Trophoblast cell (in vitro differentiated cells and primary cell): ENCODE measurements around the gene MORN2.
A peak's percentile ranks its signal among the peaks of the same experiment; 100 is the strongest.

ENCODE experiments used
- DNase-seq, 2 donors: peaks; one replicate each; pipeline ENCODE4 v3.0.0-alpha.2; 2016
- H2AFZ ChIP-seq: 2 replicates; pipeline ENCODE4 v1.6.1; 2013; ENCODE audit warnings: low read length, moderate library complexity, mild to moderate bottlenecking; ENCODE audit not compliant: insufficient read depth, poor library complexity
- H2AK5ac ChIP-seq: 2 replicates; pipeline ENCODE4 v1.6.1; 2013; ENCODE audit warnings: mild to moderate bottlenecking, low read length
- H2BK120ac ChIP-seq: 2 replicates; pipeline ENCODE4 v1.6.1; 2013; ENCODE audit warnings: low read length, mild to moderate bottlenecking, moderate library complexity; ENCODE audit not compliant: insufficient read depth, poor library complexity
- H2BK12ac ChIP-seq: 2 replicates; pipeline ENCODE4 v1.6.1; 2013; ENCODE audit warnings: mild to moderate bottlenecking, low read length, moderate library complexity
- H2BK5ac ChIP-seq: 2 replicates; pipeline ENCODE4 v1.6.1; 2013; ENCODE audit warnings: low read length, low read depth, moderate library complexity, mild to moderate bottlenecking; ENCODE audit not compliant: poor library complexity
- H3K14ac ChIP-seq: 2 replicates; pipeline ENCODE4 v1.6.1; 2013; ENCODE audit warnings: mild to moderate bottlenecking, low read length
- H3K18ac ChIP-seq: 2 replicates; pipeline ENCODE4 v1.6.1; 2013; ENCODE audit warnings: mild to moderate bottlenecking, low read length
- H3K23ac ChIP-seq: 2 replicates; pipeline ENCODE4 v1.6.1; 2013; ENCODE audit warnings: low read length
- H3K27ac ChIP-seq: 2 replicates; pipeline ENCODE4 v1.5.1; 2013; ENCODE audit warnings: low read depth, mild to moderate bottlenecking, inconsistent platforms, low read length, moderate library complexity
- H3K27me3 ChIP-seq: 2 replicates; pipeline ENCODE4 v1.6.1; 2013; ENCODE audit warnings: inconsistent platforms, mild to moderate bottlenecking, low read length, moderate library complexity; ENCODE audit not compliant: insufficient read depth
- H3K36me3 ChIP-seq, 2 experiments: 1 replicate in 1 of 2; 2 replicates in 1 of 2; pipeline ENCODE4 v1.6.1; 2013; ENCODE audit warnings: low read length in 2 of 2, mild to moderate bottlenecking in 2 of 2, moderate library complexity in 1 of 2; ENCODE audit not compliant: insufficient read depth in 2 of 2, control insufficient read depth in 1 of 2
- H3K4ac ChIP-seq: 2 replicates; pipeline ENCODE4 v1.6.1; 2013; ENCODE audit warnings: low read depth, mild to moderate bottlenecking, low read length, moderate library complexity
- H3K4me1 ChIP-seq, 2 experiments: 1 replicate in 1 of 2; 2 replicates in 1 of 2; pipeline ENCODE4 v1.6.1; 2013; ENCODE audit warnings: low read length in 2 of 2, mild to moderate bottlenecking in 2 of 2, moderate library complexity in 1 of 2; ENCODE audit not compliant: insufficient read depth in 2 of 2, control insufficient read depth in 1 of 2
- H3K4me2 ChIP-seq: 2 replicates; pipeline ENCODE4 v1.6.1; 2013; ENCODE audit warnings: inconsistent platforms, mild to moderate bottlenecking, low read length, moderate library complexity
- H3K4me3 ChIP-seq: 2 replicates; pipeline ENCODE4 v1.5.1; 2013; ENCODE audit warnings: mild to moderate bottlenecking, low read depth, low read length, inconsistent platforms
- H3K79me1 ChIP-seq: one replicate; pipeline ENCODE4 v1.6.1; 2013; ENCODE audit warnings: low read length
- H3K79me2 ChIP-seq: 2 replicates; pipeline ENCODE4 v1.6.1; 2013; ENCODE audit warnings: low read length, mild to moderate bottlenecking; ENCODE audit not compliant: control insufficient read depth, insufficient read depth, poor library complexity
- H3K9ac ChIP-seq: 2 replicates; pipeline ENCODE4 v1.6.1; 2013; ENCODE audit warnings: mild to moderate bottlenecking, low read length
- H3K9me3 ChIP-seq: 2 replicates; pipeline ENCODE4 v1.6.1; 2013; ENCODE audit warnings: low read depth, mild to moderate bottlenecking, control low read depth, inconsistent platforms, low read length; ENCODE audit not compliant: insufficient read depth
- H4K12ac ChIP-seq: 2 replicates; pipeline ENCODE4 v1.6.1; 2013; ENCODE audit warnings: low read depth, mild to moderate bottlenecking, low read length, moderate library complexity
- H4K8ac ChIP-seq: 2 replicates; pipeline ENCODE4 v1.6.1; 2013; ENCODE audit warnings: low read depth, mild to moderate bottlenecking, low read length, moderate library complexity
- H4K91ac ChIP-seq: one replicate; pipeline ENCODE4 v1.6.1; 2013; ENCODE audit warnings: low read depth, mild to moderate bottlenecking, low read length, moderate library complexity
- WGBS: extraction: QIAGEN DNeasy Blood & Tissue Kit; methylation state at CpG from one replicate; pipeline ENCODE4 v1.1.7; 2013; ENCODE audit warnings: missing lambda C conversion rate; ENCODE audit not compliant: insufficient read length, insufficient coverage; ENCODE audit errors: extremely low coverage; 5-methylcytosine and 5-hydroxymethylcytosine counted together

The MORN2 gene

DNA sequence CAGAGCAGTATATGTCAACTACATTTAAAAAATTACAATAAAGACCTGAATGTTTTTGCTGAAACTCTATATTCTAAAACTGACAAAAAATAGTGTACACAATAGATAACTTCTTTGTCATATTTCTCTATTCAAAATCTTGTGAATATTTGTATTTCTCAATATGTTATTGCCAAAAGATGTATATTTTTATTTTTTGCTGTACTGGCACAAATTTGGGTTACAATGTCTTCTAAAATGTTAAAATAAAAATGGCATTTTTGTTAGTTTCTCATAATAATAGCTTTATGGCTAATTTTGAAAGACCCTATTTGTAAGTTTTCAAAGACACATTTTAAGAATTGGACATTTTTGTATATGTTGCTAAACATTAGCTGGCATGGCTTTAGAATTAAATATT is 13.3 kb downstream of the MORN2 start:
- H3K36me3 ChIP-seq = no peaks in the 10 kb centered on the region
- H4K91ac ChIP-seq = no peak overlapping the region
- no peaks in the 10 kb centered on the region for H3K79me1 ChIP-seq
- H3K79me2 ChIP-seq = no peaks in the 10 kb centered on the region
- no peak overlapping the region for H2BK5ac ChIP-seq
- H3K4ac ChIP-seq = no peak overlapping the region
- no peak overlapping the region for H3K23ac ChIP-seq
- no peaks in the 10 kb centered on the region for H3K4me1 ChIP-seq
- no peak overlapping the region for H4K12ac ChIP-seq
- H2AK5ac ChIP-seq = no peak overlapping the region
- H3K27me3 ChIP-seq = no peaks in the 10 kb centered on the region
- no peak overlapping the region for H3K18ac ChIP-seq
- no peak overlapping the region for H3K9ac ChIP-seq
- H3K4me3 ChIP-seq = no peak overlapping the region
- no peak overlapping the region for H3K27ac ChIP-seq
- H3K14ac ChIP-seq = no peak overlapping the region
- no peaks in the 10 kb centered on the region for H3K9me3 ChIP-seq
- DNase-seq = no peak
- no peak overlapping the region for H2AFZ ChIP-seq
- no peak overlapping the region for H2BK12ac ChIP-seq
- no peak overlapping the region for H4K8ac ChIP-seq
- H3K4me2 ChIP-seq = no peak overlapping the region
- no peak overlapping the region for H2BK120ac ChIP-seq

DNA sequence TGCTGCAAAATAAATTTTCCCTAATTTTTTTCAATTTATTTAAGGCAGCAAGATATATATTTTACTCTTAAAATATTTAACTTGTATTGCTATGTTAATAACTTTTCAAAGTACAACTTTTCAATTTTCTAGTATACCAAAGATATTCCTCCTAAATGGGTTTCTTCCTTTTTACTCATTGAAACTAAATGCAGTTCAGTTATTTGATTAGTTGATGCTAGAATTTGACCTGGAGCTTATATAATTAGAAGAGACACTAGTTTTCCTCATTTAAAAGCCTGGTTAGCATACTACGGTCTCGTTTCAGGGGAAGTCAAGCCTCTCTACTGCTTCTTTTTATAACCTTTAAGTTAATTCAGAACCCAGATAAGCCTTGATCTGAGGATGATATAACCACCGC is 13.8 kb downstream of the MORN2 start, which contains the start of gene ARHGEF33:
ARHGEF33 (plus strand) TSS at position 301 of the 400 bp plus-strand sequence. CDS start 29,573 bp downstream, outside the sequence.
- no peaks in the 10 kb centered on the region for H3K36me3 ChIP-seq
- no peaks in the 10 kb centered on the region for H3K79me1 ChIP-seq
- H2BK120ac ChIP-seq = no peak within 1 kb of the TSS
- no peak within 1 kb of the TSS for H3K23ac ChIP-seq
- no peak within 1 kb of the TSS for H4K91ac ChIP-seq
- no peak within 1 kb of the TSS for H2BK12ac ChIP-seq
- no peak within 1 kb of the TSS for H3K18ac ChIP-seq
- DNase-seq = no peak
- no peak within 1 kb of the TSS for H3K9ac ChIP-seq
- no peak within 1 kb of the TSS for H2AK5ac ChIP-seq
- no peak within 1 kb of the TSS for H3K4me3 ChIP-seq
- H3K27me3 ChIP-seq = no peaks in the 10 kb centered on the region
- H3K9me3 ChIP-seq = no peaks in the 10 kb centered on the region
- no peak within 1 kb of the TSS for H4K12ac ChIP-seq
- H3K4me1 ChIP-seq = no peaks in the 10 kb centered on the region
- no peaks in the 10 kb centered on the region for H3K79me2 ChIP-seq
- no peak within 1 kb of the TSS for H2BK5ac ChIP-seq
- H3K27ac ChIP-seq = no peak within 1 kb of the TSS
- no peak within 1 kb of the TSS for H4K8ac ChIP-seq
- WGBS = no CpG with 5 or more reads among the region's 3 CpGs
- no peak within 1 kb of the TSS for H2AFZ ChIP-seq
- H3K4me2 ChIP-seq = no peak within 1 kb of the TSS
- H3K14ac ChIP-seq = no peak within 1 kb of the TSS
- H3K4ac ChIP-seq = no peak within 1 kb of the TSS

DNA sequence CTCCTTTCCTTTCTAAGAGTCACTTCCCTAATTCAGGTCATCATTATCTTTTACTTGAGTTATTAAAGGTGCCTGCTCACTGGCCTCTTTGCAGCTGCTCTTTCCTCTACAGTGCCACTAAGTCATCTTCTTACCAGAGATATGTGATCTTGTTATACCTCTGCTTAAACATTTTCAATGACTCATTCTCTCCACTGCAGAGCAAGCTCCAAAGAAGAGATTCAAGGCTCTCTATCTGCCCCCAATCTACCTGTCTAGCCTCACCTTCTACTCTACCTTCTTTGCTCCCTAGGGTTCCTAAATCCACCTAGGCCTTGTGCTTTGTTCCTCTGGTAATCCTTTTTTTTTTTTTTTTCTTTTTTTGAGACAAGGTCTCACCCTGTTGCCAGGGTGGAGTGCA is 17.0 kb downstream of the MORN2 start:
- H2AFZ ChIP-seq = no peak overlapping the region
- no peaks in the 10 kb centered on the region for H3K36me3 ChIP-seq
- H3K79me1 ChIP-seq = no peaks in the 10 kb centered on the region
- H4K8ac ChIP-seq = no peak overlapping the region
- no peaks in the 10 kb centered on the region for H3K4me1 ChIP-seq
- H3K9ac ChIP-seq = no peak overlapping the region
- H3K4ac ChIP-seq = no peak overlapping the region
- no peak overlapping the region for H3K18ac ChIP-seq
- no peak overlapping the region for H2AK5ac ChIP-seq
- no peak overlapping the region for H4K91ac ChIP-seq
- H4K12ac ChIP-seq = no peak overlapping the region
- no peak overlapping the region for H3K14ac ChIP-seq
- no peak overlapping the region for H3K27ac ChIP-seq
- DNase-seq = peak in 1 of 2 donors; percentile 50
- H2BK12ac ChIP-seq = no peak overlapping the region
- no peaks in the 10 kb centered on the region for H3K9me3 ChIP-seq
- H3K4me3 ChIP-seq = no peak overlapping the region
- H2BK120ac ChIP-seq = no peak overlapping the region
- H3K79me2 ChIP-seq = no peaks in the 10 kb centered on the region
- H3K23ac ChIP-seq = no peak overlapping the region
- no peak overlapping the region for H3K4me2 ChIP-seq
- H3K27me3 ChIP-seq = no peaks in the 10 kb centered on the region
- H2BK5ac ChIP-seq = no peak overlapping the region

DNA sequence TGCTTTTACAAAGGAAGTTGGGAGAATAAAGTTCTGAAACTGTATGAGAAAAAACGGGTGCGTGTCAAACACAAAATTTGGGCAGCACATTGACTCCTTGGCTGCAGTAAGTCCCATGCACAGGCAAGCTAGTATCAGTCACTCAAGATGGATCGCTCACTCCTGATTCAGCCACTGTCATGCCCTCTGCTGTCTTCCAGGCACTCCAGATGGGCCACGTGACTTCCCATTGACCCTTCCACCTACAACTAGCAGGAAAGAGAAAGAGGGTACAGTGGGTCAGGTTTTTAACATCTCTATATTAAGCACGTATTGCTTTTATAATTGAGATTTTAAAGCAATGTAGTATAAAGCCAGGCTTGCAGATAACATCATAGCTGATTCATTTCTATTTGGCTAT is 22.5 kb downstream of the MORN2 start:
- no peak overlapping the region for H3K4ac ChIP-seq
- H2BK120ac ChIP-seq = no peak overlapping the region
- no peak overlapping the region for H3K4me2 ChIP-seq
- no peaks in the 10 kb centered on the region for H3K79me1 ChIP-seq
- DNase-seq = no peak
- H3K27me3 ChIP-seq = no peaks in the 10 kb centered on the region
- H2BK5ac ChIP-seq = no peak overlapping the region
- no peaks in the 10 kb centered on the region for H3K9me3 ChIP-seq
- no peak overlapping the region for H4K8ac ChIP-seq
- no peaks in the 10 kb centered on the region for H3K36me3 ChIP-seq
- WGBS = no CpG with 5 or more reads among the region's 5 CpGs
- H3K79me2 ChIP-seq = no peaks in the 10 kb centered on the region
- no peak overlapping the region for H2AK5ac ChIP-seq
- no peak overlapping the region for H4K12ac ChIP-seq
- H3K18ac ChIP-seq = no peak overlapping the region
- H3K9ac ChIP-seq = no peak overlapping the region
- no peaks in the 10 kb centered on the region for H3K4me1 ChIP-seq
- H3K23ac ChIP-seq = no peak overlapping the region
- no peak overlapping the region for H2AFZ ChIP-seq
- no peak overlapping the region for H3K27ac ChIP-seq
- H2BK12ac ChIP-seq = no peak overlapping the region
- H3K4me3 ChIP-seq = no peak overlapping the region
- no peak overlapping the region for H4K91ac ChIP-seq
- no peak overlapping the region for H3K14ac ChIP-seq

DNA sequence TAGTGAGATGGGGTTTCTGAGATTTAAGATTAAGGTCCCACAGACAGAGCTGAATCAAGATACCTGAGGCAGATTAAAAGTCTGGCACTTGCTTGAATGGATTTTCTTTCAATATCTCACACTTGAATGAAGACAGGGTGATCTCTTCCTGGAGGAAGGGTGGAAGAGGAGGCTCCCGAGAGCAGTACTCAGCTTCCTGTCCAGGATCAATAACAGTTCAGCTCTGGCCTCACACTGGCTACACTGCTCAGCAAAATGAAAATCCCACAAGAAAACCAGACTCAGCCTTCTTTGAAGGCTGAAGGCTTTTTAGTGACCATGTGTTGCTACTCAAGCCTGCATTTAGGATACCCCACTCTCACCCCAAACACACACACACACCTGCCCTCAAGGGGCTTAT is 24.9 kb downstream of the MORN2 start:
- no CpG with 5 or more reads among the region's 1 CpG for WGBS
- Histone ChIP-seq H2BK5ac (no peak overlapping the region), H3K14ac (no peak overlapping the region), H2BK12ac (no peak overlapping the region), H4K12ac (no peak overlapping the region), H2AFZ (no peak overlapping the region), H3K27ac (no peak overlapping the region), H3K27me3 (no peaks in the 10 kb centered on the region), H3K4ac (no peak overlapping the region), H3K9ac (no peak overlapping the region), H3K79me1 (no peaks in the 10 kb centered on the region), H2AK5ac (no peak overlapping the region), H4K91ac (no peak overlapping the region), H3K36me3 (no peaks in the 10 kb centered on the region), H3K4me3 (no peak overlapping the region), H3K9me3 (no peaks in the 10 kb centered on the region), H3K4me2 (no peak overlapping the region), H2BK120ac (no peak overlapping the region), H3K23ac (no peak overlapping the region), H3K18ac (no peak overlapping the region), H3K4me1 (no peaks in the 10 kb centered on the region), H4K8ac (no peak overlapping the region), H3K79me2 (no peaks in the 10 kb centered on the region)
- no peak for DNase-seq
